ENCODE data around the gene CCDC127.
A peak's percentile ranks its signal among the peaks of the same experiment; 100 is the strongest.
"Not testable (repeated sequence)": the region's sequence is repeated elsewhere in the genome, so short reads cannot be mapped to it uniquely, and the experiment has no call there.

Gene CCDC127, protein sequence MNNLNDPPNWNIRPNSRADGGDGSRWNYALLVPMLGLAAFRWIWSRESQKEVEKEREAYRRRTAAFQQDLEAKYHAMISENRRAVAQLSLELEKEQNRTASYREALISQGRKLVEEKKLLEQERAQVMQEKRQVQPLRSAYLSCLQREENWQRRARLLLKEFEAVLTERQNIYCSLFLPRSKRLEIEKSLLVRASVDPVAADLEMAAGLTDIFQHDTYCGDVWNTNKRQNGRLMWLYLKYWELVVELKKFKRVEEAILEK

DNA sequence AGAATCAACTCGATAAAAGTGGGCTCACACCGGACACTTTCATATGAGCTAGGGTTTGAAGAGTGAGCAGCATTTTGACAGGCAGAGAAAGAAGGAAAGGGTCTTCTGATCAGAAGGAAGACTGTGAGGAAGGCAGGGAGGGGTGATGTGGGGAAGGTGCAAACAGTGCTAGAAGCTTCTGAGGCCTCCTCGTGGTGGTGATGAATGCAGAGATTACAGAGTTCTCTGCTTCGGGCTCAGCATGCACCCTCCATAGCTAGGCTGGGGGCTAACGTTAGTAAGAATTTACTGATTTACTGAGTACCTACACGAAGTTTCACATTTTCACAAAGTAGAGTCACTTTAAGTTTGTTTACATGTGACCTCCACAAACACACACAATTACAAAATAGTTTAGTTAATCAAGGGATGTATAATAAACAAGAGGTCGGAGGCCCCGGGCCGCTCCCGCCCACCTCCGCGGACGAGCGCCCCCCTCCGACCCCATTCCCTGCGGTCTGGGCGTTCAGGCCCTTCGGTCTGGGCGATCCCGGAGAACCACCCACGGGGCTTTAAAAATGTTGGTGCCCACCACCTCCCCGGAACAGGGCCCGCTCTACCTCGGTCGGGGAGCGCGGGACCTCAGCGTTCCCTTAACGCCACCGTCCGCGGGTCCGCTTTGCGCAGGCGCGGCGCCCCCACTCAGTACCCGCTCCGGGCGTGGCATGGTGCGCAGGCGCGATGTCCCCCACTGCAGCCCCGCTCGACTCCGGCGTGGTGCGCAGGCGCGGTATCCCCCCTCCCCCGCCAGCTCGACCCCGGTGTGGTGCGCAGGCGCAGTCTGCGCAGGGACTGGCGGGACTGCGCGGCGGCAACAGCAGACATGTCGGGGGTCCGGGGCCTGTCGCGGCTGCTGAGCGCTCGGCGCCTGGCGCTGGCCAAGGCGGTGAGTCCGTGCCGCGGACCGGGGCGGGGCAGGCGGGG is at the start of gene CCDC127, which contains the start of gene SDHA:
CCDC127 (minus strand) TSS at position 660 of the 963 bp plus-strand sequence. CDS start 1,304 bp downstream, outside the sequence.
SDHA (plus strand) TSS at position 827 of the 963 bp plus-strand sequence; CDS start at position 863, 36 bp downstream.
- DNase-seq (ENCODE audit: low read depth), result peak; percentile 79

DNA sequence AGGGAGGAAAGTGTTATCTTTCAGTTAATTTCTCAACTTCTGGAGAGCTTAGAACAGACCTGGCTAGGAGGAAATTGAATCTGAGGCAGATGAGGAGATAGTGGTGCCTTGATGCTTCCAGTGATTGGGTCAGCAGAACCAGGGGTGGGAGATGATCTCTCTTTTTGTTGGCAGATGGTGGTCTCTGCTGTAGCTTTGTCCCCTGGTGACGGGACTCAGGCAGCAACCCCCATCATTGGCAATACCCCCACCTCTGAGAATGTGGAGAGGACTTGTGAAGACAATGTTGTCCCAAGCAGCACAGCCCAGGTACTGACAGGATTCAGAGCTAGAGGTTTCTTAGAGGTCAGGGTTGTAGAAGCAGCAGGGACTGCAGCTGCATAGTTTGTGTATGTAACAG is 49.8 kb upstream of the CCDC127 start:
- DNase-seq (ENCODE audit: low read depth), result no peak

DNA sequence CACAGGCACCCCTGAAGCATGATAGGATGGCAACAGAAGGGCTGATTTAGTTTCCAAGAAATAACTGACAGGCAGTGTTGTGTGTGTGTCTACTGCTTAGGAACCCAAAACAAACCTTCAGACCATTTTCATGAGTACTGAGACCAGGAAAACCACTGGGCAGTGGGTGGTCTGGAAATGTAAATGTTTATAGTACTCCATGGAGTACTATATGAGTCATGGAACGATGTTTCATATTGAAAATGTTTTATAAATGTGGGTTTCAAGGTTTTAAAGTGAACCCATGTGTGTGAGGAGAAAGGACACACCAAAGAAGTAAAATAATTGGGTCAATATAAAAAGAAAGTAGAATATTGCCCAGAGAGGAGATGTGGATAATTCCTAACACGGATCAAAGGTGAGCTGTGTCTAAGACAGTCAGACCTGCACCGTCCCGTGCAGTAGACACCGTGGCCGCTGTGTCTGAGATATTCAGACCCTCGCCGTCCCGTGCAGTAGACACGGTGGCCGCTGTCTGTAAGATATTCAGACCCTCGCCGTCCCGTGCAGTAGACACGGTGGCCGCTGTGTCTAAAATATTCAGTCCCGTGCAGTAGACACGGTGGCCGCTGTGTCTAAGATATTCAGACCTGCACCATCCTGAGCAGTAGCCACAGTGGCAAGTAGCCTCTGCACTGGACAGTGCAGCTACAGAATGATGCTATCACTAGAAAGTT is 48.5 kb upstream of the CCDC127 start:
- DNase-seq (ENCODE audit: low read depth), result peak; percentile 13

DNA sequence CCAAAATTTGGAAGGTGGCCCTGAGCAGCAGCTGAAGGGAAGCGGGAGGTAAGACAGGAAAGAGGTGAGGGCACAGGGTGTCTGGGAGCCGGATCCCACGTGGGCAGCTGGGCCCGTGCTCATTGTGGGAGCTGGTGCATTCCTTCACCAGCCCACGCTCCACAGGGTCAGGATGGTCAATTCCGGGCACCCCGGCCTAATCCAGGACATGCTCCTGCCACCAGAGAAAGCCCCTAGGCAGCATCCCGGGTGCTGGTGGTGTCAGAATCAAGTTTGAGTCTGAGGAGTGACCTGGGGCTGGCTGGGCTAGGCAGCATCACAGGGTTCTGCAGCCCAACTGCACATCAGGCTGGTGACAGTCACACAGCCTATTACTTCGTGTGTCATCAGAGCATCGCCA is 46.4 kb upstream of the CCDC127 start:
- DNase-seq (ENCODE audit: low read depth), result no peak

DNA sequence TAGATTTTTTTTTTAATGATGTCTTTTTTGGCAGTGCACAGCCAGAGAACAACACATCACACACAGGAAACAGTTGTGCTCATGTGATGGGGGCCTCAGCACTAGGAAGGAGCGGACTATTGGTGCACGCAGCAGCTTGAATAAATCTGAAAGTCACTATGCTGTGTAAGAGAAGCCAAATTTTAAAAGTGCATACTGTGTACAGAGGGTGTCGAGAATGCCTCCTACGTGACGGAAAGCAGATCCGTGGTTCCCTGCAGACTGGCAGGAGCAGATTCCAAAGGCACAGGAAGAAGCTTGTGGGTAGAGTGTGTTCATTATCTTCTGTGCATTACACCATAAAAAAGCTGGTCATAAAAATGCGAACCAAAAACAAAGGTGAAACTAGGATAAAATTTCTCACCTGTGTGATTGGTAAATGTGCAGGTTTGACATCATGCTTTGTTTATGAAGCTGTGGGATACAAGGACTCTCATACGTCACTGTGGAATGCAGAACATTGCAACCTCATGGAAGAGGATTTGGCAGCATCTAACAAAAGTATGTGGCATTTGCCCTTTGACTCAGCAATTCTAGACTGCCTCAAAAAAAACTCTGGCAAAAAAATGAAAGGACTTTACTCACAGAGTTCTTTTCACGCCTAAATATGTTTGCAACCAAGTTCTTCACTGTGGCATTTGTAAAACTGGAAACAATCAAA is 45.5 kb upstream of the CCDC127 start:
- DNase-seq (ENCODE audit: low read depth), result peak; percentile 78

DNA sequence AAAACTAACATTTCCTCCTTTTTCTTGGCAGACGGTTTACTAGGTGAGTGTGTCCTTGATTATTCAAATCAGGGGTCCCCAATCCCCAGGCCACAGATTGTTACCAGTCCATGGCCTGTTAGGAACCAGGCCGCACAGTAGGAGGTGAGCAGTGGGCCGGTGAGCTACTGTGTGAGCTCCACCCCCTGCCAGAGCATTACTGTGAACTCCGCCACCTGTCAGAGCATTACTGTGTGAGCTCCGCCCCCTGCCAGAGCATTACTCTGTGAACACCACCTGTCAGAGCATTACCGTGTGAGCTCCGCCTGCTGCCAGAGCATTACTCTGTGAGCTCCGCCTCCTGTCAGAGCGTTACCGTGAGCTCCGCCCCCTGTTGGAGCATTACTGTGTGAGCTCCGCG is 39.2 kb upstream of the CCDC127 start:
- DNase-seq (ENCODE audit: low read depth), result no peak

DNA sequence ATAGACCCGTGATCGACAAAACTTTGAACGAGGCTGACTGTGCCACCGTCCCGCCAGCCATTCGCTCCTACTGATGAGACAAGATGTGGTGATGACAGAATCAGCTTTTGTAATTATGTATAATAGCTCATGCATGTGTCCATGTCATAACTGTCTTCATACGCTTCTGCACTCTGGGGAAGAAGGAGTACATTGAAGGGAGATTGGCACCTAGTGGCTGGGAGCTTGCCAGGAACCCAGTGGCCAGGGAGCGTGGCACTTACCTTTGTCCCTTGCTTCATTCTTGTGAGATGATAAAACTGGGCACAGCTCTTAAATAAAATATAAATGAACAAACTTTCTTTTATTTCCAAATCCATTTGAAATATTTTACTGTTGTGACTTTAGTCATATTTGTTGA is 38.4 kb upstream of the CCDC127 start:
- DNase-seq (ENCODE audit: low read depth), result not testable (repeated sequence)

DNA sequence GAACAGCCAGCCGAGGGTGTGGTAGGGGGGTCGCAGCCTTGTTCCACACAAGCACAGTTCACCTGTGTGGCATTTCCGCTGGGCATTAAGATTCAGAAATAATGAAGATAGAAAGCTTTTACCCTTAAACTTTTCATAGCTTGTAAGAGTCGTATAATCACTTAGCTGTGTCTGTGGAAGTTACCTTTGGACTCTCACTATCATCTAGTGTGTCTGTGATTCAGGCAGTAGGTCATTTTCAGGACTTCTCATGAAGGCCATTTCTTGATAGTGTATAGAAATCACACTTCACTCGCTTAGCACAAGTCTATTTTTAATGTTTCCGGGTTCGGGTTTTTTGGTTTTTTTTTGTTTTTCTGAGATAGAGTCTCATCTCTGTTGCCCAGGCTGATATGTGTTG is 37.2 kb upstream of the CCDC127 start:
- DNase-seq (ENCODE audit: low read depth), result not testable (repeated sequence)

DNA sequence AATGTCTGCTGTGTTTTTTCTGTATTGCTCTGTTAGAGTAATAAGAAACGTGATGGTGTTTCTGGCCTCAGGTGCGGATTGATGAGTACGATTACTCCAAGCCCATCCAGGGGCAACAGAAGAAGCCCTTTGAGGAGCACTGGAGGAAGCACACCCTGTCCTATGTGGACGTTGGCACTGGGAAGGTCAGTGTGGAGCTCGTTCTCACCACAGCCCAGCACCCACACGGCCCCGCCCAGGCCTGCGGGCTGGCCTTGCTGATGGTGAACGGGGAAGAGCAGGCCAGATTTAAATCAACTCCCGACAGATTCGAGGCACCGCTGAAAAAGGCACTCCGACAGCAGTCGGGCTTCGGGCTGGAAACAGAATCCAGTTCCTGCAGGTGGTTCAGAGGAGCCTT is 36.4 kb upstream of the CCDC127 start:
- DNase-seq (ENCODE audit: low read depth), result not testable (repeated sequence)

DNA sequence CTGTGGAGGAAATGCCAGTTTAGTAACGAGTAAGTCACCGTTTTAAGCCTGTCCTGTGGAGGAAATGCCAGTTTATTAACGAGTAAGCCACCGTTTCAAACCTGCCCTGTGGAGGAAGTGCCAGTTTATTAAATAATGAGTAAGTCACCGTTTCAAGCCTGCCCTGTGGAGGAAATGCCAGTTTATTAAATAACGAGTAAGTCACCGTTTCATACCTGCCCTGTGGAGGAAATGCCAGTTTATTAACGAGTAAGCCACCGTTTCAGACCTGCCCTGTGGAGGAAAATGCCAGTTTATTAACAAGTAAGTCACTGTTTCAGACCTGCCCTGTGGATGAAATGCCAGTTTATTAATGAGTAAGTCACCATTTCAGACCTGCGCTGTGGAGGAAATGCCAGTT is 34.6 kb upstream of the CCDC127 start:
- DNase-seq (ENCODE audit: low read depth), result no peak

DNA sequence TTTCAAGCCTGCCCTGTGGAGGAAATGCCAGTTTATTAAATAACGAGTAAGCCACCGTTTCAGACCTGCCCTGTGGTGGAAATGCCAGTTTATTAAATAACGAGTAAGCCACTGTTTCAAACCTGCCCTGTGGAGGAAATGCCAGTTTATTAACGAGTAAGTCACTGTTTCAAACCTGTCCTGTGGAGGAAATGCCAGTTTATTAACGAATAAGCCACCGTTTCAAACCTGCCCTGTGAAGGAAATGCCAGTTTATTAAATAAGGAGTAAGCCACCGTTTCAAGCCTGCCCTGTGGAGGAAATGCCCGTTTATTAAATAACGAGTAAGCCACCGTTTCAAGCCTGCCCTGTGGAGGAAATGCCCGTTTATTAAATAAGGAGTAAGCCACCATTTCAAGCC is 34.0 kb upstream of the CCDC127 start:
- DNase-seq (ENCODE audit: low read depth), result not testable (repeated sequence)

DNA sequence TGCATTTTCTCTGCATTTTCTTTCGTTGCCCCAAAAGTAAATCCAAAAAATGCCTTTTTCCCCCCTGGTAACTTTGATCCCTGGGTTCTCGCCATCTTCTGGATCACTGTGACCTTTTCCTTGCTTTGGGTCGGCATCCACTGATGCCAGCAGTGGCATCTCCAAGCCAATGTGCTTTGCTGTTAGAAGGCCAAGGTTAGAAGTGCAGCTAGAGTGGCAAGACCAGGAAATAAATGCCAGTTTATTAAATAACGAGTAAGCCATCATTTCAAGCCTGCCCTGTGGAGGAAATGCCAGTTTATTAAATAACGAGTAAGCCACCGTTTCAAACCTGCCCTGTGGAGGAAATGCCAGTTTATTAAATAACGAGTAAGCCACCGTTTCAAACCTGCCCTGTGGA is 33.6 kb upstream of the CCDC127 start:
- not testable (repeated sequence) for DNase-seq (ENCODE audit: low read depth)

DNA sequence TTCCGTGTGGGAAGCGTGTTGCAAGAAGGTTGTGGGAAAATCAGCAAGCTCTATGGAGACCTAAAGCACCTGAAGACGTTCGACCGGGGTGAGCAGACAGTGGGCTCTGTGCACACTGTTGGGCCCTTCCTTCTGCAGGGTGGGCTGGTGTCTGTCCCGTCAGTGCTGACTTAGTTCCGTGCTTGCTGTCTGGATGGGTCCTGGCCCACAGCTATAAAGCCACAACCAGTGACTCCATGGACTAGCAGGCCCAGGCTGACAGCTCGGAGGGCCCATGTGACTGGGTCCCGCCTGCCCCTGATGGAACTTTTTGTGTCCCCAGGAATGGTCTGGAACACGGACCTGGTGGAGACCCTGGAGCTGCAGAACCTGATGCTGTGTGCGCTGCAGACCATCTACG is 33.1 kb upstream of the CCDC127 start:
- not testable (repeated sequence) for DNase-seq (ENCODE audit: low read depth)

DNA sequence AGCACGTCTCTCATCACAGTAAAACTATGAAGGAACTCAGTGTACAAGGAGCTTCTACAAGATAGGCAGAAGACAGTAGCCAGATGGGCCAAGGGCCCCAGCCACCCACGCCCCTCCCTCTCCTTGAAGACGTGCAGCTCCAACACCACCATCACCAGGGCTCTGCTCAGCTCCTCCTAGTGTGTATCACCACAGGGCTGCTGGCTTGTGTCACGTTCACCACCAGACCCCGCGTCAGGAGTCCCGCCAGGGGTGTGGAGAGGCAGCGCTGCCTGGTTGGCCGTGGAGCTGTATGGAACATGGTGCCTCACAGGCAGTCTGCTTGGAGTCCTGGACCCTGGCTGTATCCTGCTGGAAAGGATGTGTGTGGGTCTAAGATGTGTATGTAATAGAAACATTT is 32.4 kb upstream of the CCDC127 start:
- not testable (repeated sequence) for DNase-seq (ENCODE audit: low read depth)

DNA sequence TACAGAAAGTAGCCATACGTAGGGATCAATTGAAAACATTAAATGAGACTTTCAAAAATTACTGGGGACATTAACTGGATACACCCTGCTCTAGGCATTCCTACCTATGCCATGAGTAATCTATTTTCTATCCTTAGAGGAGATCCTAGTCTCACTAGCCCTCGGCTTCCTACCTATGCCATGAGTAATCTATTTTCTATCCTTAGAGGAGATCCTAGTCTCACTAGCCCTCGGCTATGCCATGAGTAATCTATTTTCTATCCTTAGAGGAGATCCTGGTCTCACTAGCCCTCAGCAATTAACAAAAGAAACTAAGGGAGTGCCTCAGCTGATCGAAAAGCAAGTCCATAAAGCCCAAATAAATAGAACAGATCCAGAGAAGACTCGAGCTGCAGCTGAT is 27.8 kb upstream of the CCDC127 start:
- not testable (repeated sequence) for DNase-seq (ENCODE audit: low read depth)

DNA sequence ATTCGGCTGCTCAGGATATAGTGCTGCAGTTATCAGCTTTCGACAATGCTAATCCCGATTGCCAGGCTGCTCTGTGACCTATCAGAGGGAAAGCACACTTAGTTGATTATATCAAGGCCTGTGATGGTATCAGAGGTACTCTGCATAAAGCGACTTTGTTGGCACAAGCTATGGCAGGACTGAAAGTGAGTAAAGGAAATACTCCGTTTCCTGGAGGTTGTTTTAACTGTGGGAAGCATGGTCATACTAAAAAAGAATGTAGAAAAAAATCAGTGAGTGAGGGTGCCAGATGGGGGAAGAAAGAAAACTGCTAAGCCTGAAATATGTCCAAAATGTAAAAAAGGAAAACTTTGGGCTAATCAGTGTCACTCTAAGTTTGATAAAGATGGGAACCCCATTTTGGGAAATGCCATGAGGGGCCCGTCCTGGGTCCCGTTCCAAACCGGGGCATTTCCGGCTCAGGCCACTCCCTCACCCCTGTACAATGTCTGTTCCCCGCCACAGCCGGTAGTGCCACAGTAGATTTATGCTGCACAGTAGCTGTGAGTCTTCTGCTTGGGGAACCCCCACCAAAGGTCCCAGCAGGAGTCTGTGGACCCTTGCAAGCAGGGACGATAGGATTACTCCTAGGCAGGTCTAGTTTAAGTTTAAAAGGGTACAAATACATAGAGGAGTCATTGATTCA is 25.9 kb upstream of the CCDC127 start:
- DNase-seq (ENCODE audit: low read depth), result not testable (repeated sequence)

DNA sequence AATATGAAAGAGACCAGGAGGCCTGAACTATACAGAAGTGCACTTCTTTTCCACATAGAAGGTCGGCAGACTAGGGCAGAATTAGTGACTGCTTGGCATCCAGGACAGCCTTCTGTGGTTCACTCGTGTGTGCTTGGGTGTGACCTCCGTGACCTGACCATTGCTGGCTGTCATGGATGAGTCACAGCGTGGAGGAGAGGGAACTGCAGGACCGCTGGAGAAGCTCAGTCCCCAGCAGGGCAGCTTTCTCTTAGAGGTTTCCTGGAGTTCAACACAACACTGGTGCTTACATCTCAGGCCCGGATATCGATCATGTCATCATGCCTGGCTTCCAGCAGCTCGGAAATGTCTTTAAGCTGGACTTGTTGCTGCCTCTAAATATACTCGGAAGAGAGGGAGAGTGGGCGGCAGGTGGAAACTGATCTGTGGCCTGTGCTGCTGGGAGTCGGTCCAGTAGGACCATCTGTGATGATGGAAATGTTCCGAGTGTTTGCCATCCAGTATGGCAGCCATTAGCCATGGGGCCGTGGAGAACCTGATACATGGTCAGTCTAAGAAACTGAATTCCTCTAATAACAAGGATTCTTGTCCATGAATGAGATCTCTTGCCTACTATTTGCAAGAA is 23.2 kb upstream of the CCDC127 start:
- not testable (repeated sequence) for DNase-seq (ENCODE audit: low read depth)

DNA sequence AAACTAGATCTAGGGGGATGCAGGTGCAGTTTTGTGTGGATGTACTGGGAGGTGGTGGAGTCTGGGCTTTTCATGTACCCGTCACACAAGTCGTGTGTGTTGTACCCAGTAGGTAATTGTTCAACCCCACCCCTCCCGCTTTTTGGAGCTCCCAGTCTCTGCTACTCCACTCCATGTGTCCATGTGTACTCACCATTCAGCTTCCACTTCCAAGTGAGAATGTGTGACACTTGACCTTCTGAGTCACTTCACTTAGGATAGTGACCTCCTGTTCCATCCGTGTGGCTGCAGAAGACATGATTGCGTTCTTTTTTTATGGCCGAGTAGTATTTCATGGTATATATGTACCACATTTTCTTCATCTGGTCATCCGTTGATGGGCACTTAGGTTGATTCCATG is 22.6 kb upstream of the CCDC127 start:
- DNase-seq (ENCODE audit: low read depth), result not testable (repeated sequence)

DNA sequence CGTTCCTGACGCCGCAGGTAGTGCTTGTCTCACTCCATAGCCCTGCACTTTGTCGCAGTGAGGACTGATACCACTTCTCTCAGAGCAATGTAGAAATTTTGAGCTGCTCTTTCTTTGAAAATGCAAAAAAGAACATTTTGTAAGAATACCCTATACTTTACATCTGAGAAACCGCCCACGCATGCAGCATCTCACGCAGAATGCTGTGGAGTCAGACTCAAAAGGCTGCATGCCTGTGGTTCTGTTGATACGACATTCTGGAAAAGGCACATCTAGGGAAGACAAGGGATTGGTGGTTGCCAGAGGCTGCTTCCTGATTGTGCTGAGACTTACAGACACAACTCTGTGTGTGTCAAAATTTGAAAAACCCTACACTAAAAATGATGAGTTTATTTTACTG is 20.0 kb upstream of the CCDC127 start:
- DNase-seq (ENCODE audit: low read depth), result not testable (repeated sequence)

DNA sequence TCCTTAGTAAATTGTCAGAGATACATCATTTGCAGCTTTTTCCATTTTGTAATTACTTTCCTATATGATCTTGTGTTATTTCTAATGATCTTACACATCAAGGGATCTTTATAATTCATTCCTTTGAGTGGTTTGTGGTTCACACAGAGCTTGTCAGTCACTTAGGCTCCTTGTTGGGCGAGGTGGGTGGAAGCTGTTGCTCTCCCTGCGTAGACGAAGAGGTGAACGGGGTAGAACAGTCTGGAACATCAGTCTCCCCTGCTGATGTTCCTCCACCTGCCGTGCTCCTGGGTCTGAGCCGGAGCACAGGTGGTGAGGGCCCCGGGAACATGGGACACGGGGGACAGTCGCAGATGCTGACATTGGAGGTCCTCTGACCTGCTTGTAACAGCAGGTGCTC is 17.6 kb upstream of the CCDC127 start:
- DNase-seq (ENCODE audit: low read depth), result not testable (repeated sequence)

DNA sequence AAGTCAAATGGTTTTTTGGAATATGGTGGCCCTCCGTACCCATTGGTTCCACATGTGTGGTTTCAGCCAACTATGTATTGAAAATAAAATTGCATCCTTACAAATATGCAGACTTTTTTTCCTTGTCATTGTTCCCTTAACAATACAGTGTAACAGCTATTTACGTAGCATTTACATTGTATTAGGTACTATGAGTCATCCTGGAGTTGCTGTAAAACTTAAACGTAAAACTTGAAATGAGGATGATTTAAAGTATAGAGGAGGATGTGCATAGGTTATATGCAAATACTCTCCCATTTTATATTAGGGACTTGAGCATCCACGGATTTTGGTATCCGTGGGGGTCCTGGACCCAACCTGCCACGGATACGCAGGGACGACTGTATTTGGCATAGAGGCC is 16.5 kb upstream of the CCDC127 start:
- no peak for DNase-seq (ENCODE audit: low read depth)
